GM12892 (cell line): ENCODE results near the gene NEU1.
"Not testable (repeated sequence)": the region's sequence is repeated elsewhere in the genome, so short reads cannot be mapped to it uniquely, and the experiment has no call there.

Source experiments
- DNase-seq: peaks from one replicate; pipeline ENCODE4 v3.0.0; 2011; ENCODE audit not compliant: insufficient read length
- FAIRE-seq: peaks from 2 replicates; lab custom pipeline; 2011; peaks lifted over from hg19 to GRCh38; lab: Jason Lieb, UNC
- POLR2A ChIP-seq: IDR thresholded peaks from 2 replicates; pipeline ENCODE4 v1.6.1; 2011; ENCODE audit warnings: low read depth, low read length, control low read depth
- POLR2AphosphoS5 ChIP-seq: IDR thresholded peaks from 2 replicates; pipeline ENCODE4 v1.6.1; 2011; ENCODE audit warnings: low read depth, low read length, control low read depth
- TAF1 ChIP-seq: IDR thresholded peaks from 2 replicates; pipeline ENCODE4 v1.6.1; 2011; ENCODE audit warnings: low read depth, mild to moderate bottlenecking, control low read depth, low read length, borderline replicate concordance

The NEU1 gene

GRCh38 chr6:31878726-31879125 lies 16.1 kb upstream of the NEU1 start, which contains the start of gene SLC44A4:
SLC44A4 (minus strand) TSS chr6:31878997; CDS start chr6:31878980, 17 bp downstream.
- DNase-seq (no peak), FAIRE-seq (no peak)
- TF ChIP-seq TAF1 (no peak), POLR2AphosphoS5 (no peak), POLR2A (no peak)

GRCh38 chr6:31878222-31878621 lies 15.6 kb upstream of the NEU1 start:
- no peak for TF ChIP-seq TAF1
- TF ChIP-seq POLR2A: no peak
- no peak for TF ChIP-seq POLR2AphosphoS5
- FAIRE-seq (no peak), DNase-seq (no peak)

- no peak for TF ChIP-seq TAF1
- TF ChIP-seq POLR2AphosphoS5: no peak
- TF ChIP-seq POLR2A: no peak
- FAIRE-seq: no peak
Observed at GRCh38 chr6:31877651-31878161, 15.1 kb upstream of the NEU1 start.

GRCh38 chr6:31877125-31877650 lies 14.6 kb upstream of the NEU1 start:
- FAIRE-seq (no peak), DNase-seq (no peak)
- TF ChIP-seq POLR2AphosphoS5 (no peak), TAF1 (no peak), POLR2A (no peak)

More at GRCh38 chr6:31877651-31878161, 15.1 kb upstream of the NEU1 start:
- no peak for DNase-seq

- DNase-seq (no peak), FAIRE-seq (no peak)
- TF ChIP-seq POLR2A (no peak), POLR2AphosphoS5 (no peak), TAF1 (no peak)
Observed at GRCh38 chr6:31876357-31876756, 13.7 kb upstream of the NEU1 start.

- no peak for FAIRE-seq
- TF ChIP-seq POLR2A: no peak
- TF ChIP-seq TAF1: no peak
- TF ChIP-seq POLR2AphosphoS5: no peak
- no peak for DNase-seq
Observed at GRCh38 chr6:31875877-31876276, 13.3 kb upstream of the NEU1 start.

- FAIRE-seq (no peak), DNase-seq (no peak)
- no peak for TF ChIP-seq POLR2AphosphoS5
- TF ChIP-seq POLR2A: no peak
- TF ChIP-seq TAF1: no peak
Observed at GRCh38 chr6:31874836-31875572, 12.4 kb upstream of the NEU1 start.

- FAIRE-seq (no peak), DNase-seq (no peak)
- TF ChIP-seq TAF1: no peak
Observed at GRCh38 chr6:31874084-31874670, 11.6 kb upstream of the NEU1 start.

GRCh38 chr6:31871046-31871659 lies 8.5 kb upstream of the NEU1 start:
- no peak for FAIRE-seq
- TF ChIP-seq POLR2A (no peak), POLR2AphosphoS5 (no peak), TAF1 (no peak)
- DNase-seq: no peak

GRCh38 chr6:31870385-31870921 lies 7.8 kb upstream of the NEU1 start:
- no peak for TF ChIP-seq TAF1
- TF ChIP-seq POLR2A: no peak
- TF ChIP-seq POLR2AphosphoS5: no peak
- no peak for DNase-seq
- no peak for FAIRE-seq

GRCh38 chr6:31869343-31869742 lies 6.7 kb upstream of the NEU1 start:
- FAIRE-seq (no peak), DNase-seq (no peak)
- TF ChIP-seq TAF1: no peak
- no peak for TF ChIP-seq POLR2A
- TF ChIP-seq POLR2AphosphoS5: no peak

GRCh38 chr6:31868658-31868971 lies 6.0 kb upstream of the NEU1 start:
- DNase-seq: not testable (repeated sequence)

More at GRCh38 chr6:31868658-31868971, 6.0 kb upstream of the NEU1 start:
- FAIRE-seq: not testable (repeated sequence)
